Cardiac muscle cell (in vitro differentiated cells and primary cell): Measurements from ENCODE around the gene RHOF. TPM values are rescaled to one million over a fixed set of nuclear protein-coding genes. Genes with fewer than 3 reads are reported as not detected.

Experiments used
- DNase-seq, 2 donors: peaks; one replicate each; pipeline versions ENCODE4 v3.0.0 to v3.0.0-alpha.2; 2010 to 2017; ENCODE audit warnings: low read depth in 1 of 2, low spot score in 1 of 2
- H3K27ac ChIP-seq: fragments of 200-600 bp; sonication (generic); 2 replicates; pipeline ENCODE4 v1.5.1; 2016
- H3K27me3 ChIP-seq: fragments of 200-600 bp; sonication (generic); 2 replicates; pipeline ENCODE4 v1.6.0; 2016; ENCODE audit warnings: control low read depth
- H3K36me3 ChIP-seq: fragments of 200-600 bp; sonication (generic); 2 replicates; pipeline ENCODE4 v1.5.1; 2016; ENCODE audit warnings: control low read depth
- H3K4me1 ChIP-seq: fragments of 200-600 bp; sonication (generic); 2 replicates; pipeline ENCODE4 v1.8.1; 2017; ENCODE audit warnings: low read depth, mild to moderate bottlenecking, mixed run types
- H3K4me3 ChIP-seq: fragments of 200-600 bp; sonication (generic); 2 replicates; pipeline ENCODE4 v1.5.1; 2016; ENCODE audit warnings: mild to moderate bottlenecking
- H3K9me3 ChIP-seq: fragments of 200-600 bp; sonication (generic); 2 replicates; pipeline ENCODE4 v1.5.1; 2017; ENCODE audit warnings: low read depth, mild to moderate bottlenecking, control low read depth
- polyA plus RNA-seq: library from polyadenylated mRNA; unstranded; fragments of >200 nt; fragmentation: Nextera tagmentation; extraction: Ambion mirVana; gene quantifications from 2 replicates; pipeline ENCODE4 v1.2.1, GENCODE V29; 2016
- total RNA-seq: library from RNA; depleted of rRNA; stranded (reverse); fragments of >200 nt; gene quantifications from 2 replicates; pipeline ENCODE4 v1.2.3, GENCODE V29; 2016
- TF ChIP-seq, protein P1 (sequence below): IDR thresholded peaks from 2 replicates; pipeline ENCODE4 v1.5.1; 2012; ENCODE audit warnings: low read depth, mild to moderate bottlenecking, low read length

Gene RHOF
- total and polyA plus RNA-seq, 2 experiments from 2014 or later: 21.5 to 56.3 TPM

DNA sequence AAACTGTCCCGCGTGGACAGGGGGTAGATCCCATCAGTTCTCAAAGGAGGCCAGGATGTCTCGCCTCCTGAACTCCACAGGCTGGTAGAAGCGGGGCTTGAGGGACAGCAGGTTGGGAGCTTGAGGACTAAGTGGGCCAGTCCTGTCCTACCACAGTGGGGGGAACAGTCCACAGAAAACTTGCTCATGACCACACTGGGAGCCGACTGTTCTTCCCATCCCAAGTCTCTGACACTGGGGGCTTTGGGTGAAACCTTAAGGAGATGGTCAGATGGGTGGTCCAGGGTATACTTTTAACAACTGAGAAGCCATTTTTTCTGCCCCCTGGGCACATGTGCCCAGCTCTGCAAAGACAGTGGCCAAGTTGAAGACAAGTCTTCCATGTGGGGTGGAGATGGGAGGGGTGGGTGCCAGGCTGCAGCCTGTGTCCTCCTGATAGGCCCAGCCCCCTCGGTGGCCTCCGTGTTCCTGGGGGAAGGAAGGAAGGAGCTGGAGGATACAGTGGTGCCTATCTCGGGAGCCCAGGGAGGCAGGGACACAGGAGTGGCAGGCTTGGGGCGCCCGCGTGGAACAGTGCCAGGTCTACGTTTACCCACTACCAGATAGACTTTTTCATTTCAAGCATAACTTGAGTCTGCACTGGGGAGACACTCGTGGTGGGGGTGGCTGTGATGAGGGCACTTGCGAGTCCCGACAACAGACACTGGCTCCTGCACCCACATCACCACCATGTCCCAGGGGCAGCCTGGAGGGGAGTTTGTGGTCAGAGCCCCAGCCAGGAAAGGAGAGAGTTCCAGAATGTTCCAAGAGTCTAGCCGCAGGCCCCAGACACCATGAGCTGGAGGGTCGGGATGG, 14.7 kb downstream of the RHOF start:
- Histone ChIP-seq H3K27me3 (no peaks in the 10 kb centered on the region), H3K4me1 (peaks cover 12% of the 10 kb centered on the region), H3K36me3 (peaks cover 6% of the 10 kb centered on the region), H3K9me3 (no peaks in the 10 kb centered on the region), H3K27ac (no peak overlapping the region), H3K4me3 (no peak overlapping the region)
- no peak for DNase-seq
- TF ChIP-seq, protein P1, sequence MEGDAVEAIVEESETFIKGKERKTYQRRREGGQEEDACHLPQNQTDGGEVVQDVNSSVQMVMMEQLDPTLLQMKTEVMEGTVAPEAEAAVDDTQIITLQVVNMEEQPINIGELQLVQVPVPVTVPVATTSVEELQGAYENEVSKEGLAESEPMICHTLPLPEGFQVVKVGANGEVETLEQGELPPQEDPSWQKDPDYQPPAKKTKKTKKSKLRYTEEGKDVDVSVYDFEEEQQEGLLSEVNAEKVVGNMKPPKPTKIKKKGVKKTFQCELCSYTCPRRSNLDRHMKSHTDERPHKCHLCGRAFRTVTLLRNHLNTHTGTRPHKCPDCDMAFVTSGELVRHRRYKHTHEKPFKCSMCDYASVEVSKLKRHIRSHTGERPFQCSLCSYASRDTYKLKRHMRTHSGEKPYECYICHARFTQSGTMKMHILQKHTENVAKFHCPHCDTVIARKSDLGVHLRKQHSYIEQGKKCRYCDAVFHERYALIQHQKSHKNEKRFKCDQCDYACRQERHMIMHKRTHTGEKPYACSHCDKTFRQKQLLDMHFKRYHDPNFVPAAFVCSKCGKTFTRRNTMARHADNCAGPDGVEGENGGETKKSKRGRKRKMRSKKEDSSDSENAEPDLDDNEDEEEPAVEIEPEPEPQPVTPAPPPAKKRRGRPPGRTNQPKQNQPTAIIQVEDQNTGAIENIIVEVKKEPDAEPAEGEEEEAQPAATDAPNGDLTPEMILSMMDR: no peak

DNA sequence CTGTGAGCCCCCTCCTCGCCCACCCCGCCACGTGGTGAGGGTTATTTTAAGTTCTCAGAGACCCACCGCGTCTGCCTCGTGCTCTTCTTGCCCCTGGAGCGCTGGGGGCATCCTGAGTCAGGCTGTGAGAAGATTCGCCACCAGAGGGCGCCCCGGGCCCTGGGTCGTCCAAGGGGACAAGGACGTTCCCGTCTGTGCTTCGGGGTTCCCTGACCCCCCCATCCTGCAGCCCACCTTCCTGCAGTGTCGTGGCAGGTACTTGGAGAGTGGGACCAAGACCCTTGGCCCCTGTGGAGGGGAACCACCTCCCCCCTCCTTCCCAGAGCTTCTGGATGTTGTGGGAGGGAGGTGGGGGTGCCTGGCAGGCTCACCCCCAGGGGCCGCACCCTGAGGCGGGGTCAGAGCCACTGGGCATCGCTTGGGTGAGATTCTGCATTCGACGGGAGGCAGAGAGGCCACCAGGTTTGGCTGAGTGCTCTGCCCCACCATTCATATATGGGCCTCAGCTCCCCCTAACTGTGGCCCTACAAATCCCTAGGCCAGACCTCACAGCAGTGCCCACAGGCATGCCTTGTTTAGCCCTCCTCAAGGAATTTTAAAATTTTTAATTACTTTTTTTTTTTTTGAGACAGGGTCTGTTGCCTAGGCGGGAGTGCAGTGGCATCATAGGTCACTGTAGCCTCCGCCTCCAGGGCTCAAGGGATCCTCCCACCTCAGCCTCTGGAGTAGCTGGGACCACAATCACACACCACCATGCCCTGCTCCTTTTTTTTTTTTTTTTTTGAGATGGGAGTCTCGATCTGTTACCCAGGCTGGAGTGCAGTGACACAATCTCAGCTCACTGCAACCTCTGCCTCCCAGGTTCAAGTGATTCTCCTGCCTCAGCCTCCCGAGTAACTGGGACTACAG, 17.0 kb downstream of the RHOF start:
- no peak overlapping the region for H3K4me3 ChIP-seq
- no peaks in the 10 kb centered on the region for H3K27me3 ChIP-seq
- no peak overlapping the region for H3K27ac ChIP-seq
- H3K4me1 ChIP-seq: peaks cover 6% of the 10 kb centered on the region
- peak; percentile 73 to 87 for DNase-seq
- H3K9me3 ChIP-seq: no peaks in the 10 kb centered on the region
- TF ChIP-seq, protein P1: peak; percentile 92
- H3K36me3 ChIP-seq: peaks cover 6% of the 10 kb centered on the region

DNA sequence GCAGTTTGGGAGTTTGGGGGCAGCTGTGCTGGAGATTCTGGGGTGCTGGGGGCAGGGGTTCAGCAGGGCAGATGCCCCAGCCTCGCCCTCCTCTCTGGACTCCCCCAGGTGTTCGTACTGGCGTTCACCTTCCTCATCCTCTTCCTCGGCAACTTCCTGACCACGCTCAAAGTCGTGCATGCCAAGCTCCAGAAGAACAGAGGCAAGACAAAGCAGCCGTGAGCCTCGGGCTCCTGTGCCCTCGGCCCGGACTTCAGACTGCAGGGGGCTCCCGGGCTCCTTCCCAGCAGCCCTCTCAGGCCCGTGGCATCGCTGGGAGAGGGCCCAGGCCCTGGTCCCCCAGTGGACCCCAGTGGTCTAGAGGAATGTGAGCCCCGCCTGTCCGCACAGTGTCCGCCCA, 18.0 kb downstream of the RHOF start:
- H3K36me3 ChIP-seq: peaks cover 3% of the 10 kb centered on the region
- H3K4me3 ChIP-seq: no peak overlapping the region
- TF ChIP-seq, protein P1: no peak
- H3K27ac ChIP-seq: peak overlapping the region; percentile 12
- H3K4me1 ChIP-seq: peaks cover 13% of the 10 kb centered on the region
- DNase-seq: no peak
- H3K9me3 ChIP-seq: no peaks in the 10 kb centered on the region
- no peaks in the 10 kb centered on the region for H3K27me3 ChIP-seq

DNA sequence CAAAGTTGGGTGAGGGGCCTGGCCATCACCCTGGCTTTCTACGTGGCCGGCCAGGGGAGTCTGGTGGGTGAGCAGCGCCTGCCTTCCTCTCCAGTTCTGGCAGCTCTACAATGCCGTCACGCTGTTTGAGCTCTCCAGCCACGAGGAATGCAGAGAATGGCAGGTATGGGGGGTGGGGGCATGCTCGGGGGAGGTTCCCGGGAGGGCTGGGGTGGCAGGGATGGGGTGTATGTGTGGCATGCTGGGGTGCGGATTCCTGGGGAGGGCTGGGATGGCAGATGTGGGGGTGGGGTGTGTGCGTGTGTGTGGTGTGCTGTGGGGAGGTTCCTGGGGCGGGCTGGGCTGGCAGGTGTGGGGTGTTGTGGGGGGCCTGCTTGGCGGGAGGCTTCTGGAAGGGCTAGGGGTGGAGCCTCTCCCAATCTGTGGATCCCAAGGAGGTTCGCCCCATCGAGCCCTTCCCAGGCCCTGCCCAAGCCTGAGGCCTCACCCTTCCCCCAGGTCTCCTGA, 18.5 kb downstream of the RHOF start:
- Histone ChIP-seq H3K27me3 (no peaks in the 10 kb centered on the region), H3K36me3 (no peaks in the 10 kb centered on the region), H3K4me1 (peaks cover 18% of the 10 kb centered on the region), H3K27ac (peak overlapping the region; percentile 12), H3K4me3 (no peak overlapping the region), H3K9me3 (no peaks in the 10 kb centered on the region)
- DNase-seq: no peak
- TF ChIP-seq, protein P1: no peak

DNA sequence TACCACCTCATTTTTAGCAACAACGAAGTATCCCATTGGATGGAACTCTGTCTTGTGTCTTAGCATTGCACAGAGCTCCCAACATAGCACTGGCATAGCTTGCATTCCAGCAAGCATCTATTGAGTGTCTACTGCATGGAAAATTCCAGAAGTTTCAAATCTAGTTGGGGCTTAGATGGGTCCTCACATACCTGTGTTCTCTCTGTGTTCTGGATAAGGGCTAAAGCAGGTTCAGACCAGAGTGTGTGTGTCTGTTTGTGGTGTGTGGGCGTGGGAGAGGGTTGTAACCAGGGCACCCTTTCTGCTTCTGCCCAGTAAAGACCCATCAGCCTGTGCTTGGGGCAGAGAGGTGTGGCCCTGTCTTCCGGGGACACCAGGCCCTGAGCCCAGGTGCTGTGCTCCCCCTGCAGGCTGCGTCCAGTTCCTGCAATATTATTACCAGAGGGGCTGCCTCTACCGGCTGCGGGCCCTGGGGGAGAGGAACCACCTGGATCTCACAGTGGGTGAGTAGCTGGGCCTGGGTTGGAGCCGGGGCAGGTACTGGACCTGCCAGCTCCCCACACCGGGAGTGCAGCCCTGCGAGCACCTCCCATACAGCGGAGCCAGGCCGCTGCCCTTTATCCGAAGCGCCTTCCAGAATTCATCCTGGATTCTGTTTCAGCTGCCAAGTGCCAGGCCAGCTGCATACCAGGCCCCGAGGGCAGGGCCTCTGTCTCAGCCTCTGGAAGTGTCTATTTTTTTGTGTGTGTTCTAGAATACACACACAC, 20.3 kb downstream of the RHOF start:
- peak; percentile 72 to 81 for DNase-seq
- Histone ChIP-seq H3K36me3 (no peaks in the 10 kb centered on the region), H3K27ac (peak overlapping the region; percentile 0), H3K4me3 (no peak overlapping the region), H3K9me3 (no peaks in the 10 kb centered on the region), H3K27me3 (no peaks in the 10 kb centered on the region), H3K4me1 (peaks cover 24% of the 10 kb centered on the region)
- TF ChIP-seq, protein P1: peak; percentile 77
